Stimulated activated CD4-positive, alpha-beta T cell treated with anti-CD3 and anti-CD28 coated beads, Interleukin-12 subunit alpha, Interleukin-12 subunit beta, amount 100 ng/mL, for 48 hours (primary cell): ENCODE measurements around the gene CSPG4.

Experiments used
- DNase-seq, 3 donors: peaks; one replicate each; pipeline ENCODE4 v3.0.0-alpha.2; 2020; ENCODE audit warnings: low read depth in 2 of 3, low spot score in 1 of 3

The CSPG4 gene

DNA sequence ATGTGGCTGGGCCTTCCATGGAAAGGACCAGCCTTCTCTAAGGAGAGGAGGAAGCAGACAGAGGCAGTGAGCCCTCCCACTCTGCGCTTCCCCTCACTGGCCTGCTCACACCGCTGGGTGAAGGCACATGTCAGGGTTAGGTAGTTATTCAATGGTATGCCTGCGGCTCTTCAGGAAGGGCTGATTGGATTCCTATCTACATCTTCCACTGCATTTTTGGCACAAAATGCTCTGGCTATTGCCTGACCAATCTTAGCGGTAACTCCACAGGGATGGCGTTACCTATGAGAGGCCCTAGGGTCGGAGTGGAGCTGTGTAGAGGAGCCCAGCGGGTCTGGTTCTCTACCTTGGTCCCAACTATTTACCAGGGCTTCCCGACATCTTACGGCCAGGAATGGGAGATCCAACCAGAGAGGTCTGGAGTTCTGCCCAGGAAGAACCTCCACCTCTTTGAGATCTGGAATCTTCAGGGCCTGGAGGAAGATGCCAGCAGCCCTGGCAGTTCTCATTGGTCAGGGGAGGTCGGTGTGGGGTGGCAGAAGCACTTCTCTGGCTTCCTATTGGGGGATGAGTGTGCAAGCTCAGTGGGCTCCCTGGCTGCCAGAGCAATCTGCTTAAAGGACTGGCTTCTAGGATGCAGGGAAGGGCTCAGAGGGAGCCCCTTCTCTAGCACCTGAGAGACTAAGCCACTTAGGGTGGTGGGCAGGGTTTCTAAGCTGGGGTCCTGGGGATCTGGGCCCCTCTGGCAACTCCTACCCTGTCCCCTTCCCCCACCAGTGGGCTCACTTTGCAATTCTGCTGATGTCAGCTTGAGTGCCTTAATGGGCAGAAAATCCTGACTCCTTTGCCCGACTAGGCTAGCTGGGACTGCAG lies 40.7 kb downstream of the CSPG4 start:
- no peak for DNase-seq

- DNase-seq = no peak
Observed at GRCh38 chr15:75669879-75670212, 42.8 kb downstream of the CSPG4 start.

DNA sequence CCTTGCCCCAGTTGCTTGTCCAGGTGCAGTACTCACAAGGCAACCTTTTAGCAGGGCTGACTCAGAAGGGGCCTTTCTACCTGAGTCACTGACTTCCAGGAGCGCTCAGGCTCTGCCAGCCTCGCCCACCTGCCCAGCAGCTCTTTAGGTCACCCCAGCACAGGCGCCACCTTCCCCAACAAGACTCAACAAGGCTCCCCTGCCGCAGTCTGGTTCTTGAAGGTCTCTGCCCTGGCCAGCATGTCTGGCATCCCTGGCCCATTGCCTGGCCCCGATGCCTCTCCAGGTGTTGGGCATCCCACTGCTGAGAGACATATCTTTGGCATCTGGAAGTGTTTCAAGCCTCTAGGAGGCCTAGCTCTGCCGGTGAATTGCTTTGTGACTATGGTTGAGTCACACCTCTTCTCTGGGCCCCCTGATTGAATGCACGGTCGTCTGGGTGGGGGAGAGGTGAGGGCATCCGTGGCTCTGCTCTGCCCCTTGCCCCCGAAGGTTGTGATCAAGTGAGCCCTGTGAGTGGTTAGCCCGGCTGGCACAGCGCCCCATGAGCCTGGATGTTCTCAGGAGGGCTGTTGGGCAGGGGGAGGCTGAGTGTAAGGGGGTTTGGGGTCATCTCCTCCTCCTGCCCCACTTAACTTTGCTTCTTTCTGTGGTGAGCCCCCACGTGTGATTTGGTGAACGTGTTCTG lies 43.3 kb downstream of the CSPG4 start:
- no peak for DNase-seq

GRCh38 chr15:75666823-75667501 lies 45.7 kb downstream of the CSPG4 start:
- no peak for DNase-seq

GRCh38 chr15:75663931-75664421 lies 48.7 kb downstream of the CSPG4 start:
- DNase-seq = no peak

GRCh38 chr15:75662823-75663519 lies 49.7 kb downstream of the CSPG4 start:
- no peak for DNase-seq

DNA sequence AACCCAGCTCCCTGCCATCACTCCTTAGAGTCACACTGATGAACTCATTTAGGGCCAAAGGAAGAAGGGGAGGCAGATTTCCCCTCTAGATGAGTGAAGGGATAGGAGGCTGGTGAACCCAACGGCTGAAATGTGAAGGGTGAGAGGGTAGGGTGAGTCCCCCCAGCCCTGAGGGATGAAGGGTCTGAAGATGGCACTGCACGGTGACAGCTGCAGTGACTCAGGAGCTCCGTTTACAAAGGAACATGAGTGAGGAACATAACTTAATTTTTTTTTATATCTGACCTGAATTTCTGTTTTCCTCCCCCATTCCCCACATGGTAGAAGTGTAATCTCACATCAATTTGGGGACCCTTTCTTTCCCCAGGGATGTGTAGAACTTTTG lies 50.9 kb downstream of the CSPG4 start:
- DNase-seq = no peak

- DNase-seq = no peak
Observed at GRCh38 chr15:75661100-75661755, 51.4 kb downstream of the CSPG4 start.

DNA sequence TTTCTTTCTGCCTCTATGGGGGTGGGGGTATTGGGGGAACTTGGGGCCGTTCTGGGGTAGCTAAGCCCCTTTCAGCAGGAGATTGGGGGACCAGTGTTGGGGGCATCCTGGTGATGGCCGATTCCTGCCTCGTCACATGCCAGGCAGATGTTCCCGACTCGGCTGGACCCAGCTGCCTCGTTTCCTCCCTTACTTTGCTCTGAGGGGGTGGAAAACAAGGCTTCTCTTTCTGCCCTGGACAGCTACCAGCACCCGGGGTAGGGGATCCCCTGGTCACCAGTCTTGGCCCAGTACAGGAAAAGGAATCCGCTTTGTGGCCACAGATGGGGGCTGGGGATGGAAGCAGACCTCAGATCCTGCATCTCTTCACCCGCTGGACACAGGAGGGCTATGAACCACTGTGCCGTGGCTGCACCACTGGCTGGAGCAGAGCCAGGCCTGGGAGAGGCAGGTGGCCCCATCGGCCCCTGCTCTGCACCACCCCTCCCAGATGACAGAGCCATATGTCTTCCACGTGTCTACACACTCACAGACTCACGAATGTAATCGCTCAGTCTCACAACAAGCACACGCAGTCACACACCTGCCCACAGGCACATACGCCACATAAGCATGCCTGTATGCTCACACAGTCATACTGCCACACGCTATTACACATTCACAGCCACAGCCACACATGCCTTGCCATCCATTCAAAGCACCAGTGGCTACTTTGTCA lies 52.6 kb downstream of the CSPG4 start:
- DNase-seq = no peak

DNA sequence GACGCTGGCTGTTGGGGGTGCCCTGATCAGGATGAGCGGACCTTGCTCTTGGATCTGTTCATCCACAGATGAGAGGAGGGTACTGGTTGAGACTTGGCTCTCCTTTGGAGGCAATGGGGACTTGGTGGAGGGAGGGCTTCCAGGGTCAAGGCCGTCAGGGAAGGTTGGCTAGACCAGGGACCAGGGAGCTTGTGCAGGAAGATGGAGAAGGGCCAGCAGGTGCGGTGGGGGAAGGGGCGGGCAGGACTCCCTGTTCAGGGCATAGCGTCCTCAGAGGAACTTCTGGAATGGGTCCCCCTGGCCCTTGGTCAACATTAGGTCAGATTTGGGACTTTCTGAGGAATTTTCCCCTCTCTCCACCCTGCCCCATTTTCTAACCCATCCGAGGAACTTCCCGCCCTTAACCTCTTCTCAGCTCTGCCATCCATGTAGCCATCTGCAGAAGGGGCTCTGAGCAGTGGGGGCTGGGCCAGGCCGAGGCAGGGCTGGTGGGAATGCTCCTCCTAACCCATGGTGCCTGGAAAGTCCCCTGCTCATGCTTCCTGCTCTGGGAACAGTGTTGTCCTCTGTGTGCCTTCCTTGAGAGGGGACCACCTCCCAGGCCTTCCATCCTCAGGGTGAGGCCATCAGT lies 53.4 kb downstream of the CSPG4 start:
- no peak for DNase-seq

DNA sequence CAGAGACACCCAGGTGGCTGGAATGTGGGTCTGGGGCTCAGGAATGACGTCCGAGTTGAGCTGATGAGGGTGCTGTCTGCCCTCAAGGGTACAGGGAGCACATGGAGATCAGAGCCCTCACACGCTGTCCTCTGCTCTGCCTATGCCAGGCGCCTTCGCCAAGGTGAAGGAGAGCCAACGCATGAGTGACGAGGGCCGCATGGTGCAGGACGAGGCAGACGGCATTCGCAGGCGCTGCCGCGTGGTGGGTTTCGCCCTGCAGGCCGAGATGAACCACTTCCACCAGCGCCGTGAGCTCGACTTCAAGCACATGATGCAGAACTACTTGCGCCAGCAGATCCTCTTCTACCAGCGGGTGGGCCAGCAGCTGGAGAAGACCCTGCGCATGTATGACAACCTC lies 55.8 kb downstream of the CSPG4 start:
- no peak for DNase-seq

- no peak for DNase-seq
Observed at GRCh38 chr15:75656331-75656730, 56.3 kb downstream of the CSPG4 start.

- DNase-seq = no peak
Observed at GRCh38 chr15:75655931-75656330, 56.7 kb downstream of the CSPG4 start.

GRCh38 chr15:75654201-75654907 lies 58.3 kb downstream of the CSPG4 start:
- DNase-seq = no peak

DNA sequence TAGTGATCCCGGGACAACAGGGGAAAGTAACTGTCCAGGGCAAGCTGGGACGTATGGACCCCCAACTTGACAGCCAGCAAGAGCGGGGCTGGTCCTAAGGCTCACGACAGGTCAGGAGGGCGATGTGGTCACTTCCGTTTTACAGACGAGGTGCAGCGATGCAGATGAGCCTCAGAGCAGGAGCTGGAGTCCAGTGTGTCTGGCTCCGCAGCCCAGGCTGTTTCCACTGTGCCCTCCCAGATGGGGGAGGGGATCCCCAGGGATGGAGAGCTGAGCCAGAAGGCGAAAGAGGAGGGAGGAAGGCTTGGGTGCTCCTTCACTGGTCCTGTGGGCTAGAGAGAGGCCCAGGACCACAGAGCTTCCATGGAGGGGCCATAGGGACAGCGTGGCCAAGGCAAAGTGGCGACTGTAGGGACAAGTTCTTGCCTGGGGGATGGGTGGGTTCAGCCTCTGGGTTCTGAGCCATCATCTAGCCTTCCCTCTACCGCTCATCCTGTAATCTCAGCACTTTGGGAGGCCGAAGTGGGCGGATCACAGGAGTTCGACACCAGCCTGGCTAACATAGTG lies 59.2 kb downstream of the CSPG4 start:
- DNase-seq = no peak

GRCh38 chr15:75651810-75652543 lies 60.7 kb downstream of the CSPG4 start:
- DNase-seq = no peak

DNA sequence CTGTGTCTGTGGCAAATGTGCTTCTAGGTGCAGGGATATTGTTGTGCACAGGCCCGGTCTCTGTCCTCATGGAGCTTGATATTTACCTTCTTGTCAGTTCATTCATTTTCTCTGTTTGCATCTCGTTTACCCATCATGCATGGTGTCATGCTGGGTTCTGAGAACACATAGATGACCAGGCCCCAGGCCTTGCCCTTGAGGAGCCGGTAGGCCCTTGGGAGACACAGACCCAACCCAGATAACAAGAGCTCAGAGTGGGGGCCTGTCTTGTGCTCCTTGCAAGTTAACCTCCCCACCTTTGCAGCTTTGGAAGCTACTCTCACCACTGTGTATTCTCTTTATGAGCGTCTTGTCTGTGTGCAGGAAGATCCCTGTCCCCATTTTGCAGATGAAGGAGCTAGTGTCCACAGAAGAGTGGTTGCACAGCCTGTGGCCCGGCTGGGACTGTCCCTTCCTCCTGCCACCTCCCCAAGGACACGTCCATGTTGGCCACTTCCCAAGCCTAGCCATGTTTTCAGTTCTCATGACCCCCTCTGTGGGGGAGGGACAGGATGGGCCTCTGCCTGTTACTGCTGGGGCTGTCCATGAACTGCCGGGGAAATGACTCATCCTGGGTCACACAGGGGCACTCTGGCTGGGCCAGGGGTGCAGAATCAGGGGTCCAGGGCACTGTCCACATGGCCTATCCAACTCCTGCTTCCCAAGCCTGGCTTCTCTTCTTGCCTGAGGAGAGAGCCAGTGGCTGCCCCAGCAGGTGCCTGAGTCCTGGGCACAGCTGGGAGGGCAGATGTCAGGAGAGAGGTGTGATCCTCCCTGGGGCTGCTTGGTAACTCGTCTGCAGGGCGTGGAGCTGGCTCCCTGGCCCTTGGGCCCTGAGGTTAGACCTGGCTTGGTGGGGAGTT lies 61.5 kb downstream of the CSPG4 start:
- no peak for DNase-seq
